Transverse colon (tissue), 4 donors: Measurements from ENCODE around the gene CD151.
A peak's percentile ranks its signal among the peaks of the same experiment; 100 is the strongest.

Experiments used
- CTCF ChIP-seq, 5 experiments: fragments of 200-600 bp in 3 of 5; fragments of 450-650 bp in 2 of 5; sonication (generic) in 3 of 5; IDR thresholded peaks; 1 replicate in 2 of 5; 2 replicates in 3 of 5; pipeline ENCODE4 v1.5.1; 2016 to 2017; ENCODE audit warnings: antibody characterized with exemption in 5 of 5, inconsistent platforms in 3 of 5, mild to moderate bottlenecking in 2 of 5, moderate library complexity in 1 of 5
- POLR2A ChIP-seq: fragments of 450-650 bp; IDR thresholded peaks from one replicate; pipeline ENCODE4 v1.6.1; 2016; ENCODE audit warnings: antibody characterized with exemption, mild to moderate bottlenecking, moderate library complexity
- POLR2AphosphoS5 ChIP-seq, 3 donors: sonication (generic); formaldehyde crosslinking; IDR thresholded peaks; one replicate each; pipeline ENCODE4 v1.6.1; 2016; ENCODE audit warnings: antibody characterized with exemption in 3 of 3

GRCh38 chr11:808427-809286, 24.1 kb upstream of the CD151 start:
- no peak for TF ChIP-seq POLR2A
- peak in 1 of 5 experiments; percentile 20 for TF ChIP-seq CTCF (IDR thresholded peaks at IDR 0.05)
- TF ChIP-seq POLR2AphosphoS5 (IDR thresholded peaks at IDR 0.05): no peak
